SK-N-SH treated with all-trans-retinoic acid at 6 μM for 48 hours (cell line): ENCODE measurements around the gene GRK7.

ENCODE experiments used
- ATAC-seq: fragments of 200-7000 bp; cut with Tn5 transposase; 3 replicates; pipeline ENCODE4 v1.9.1; 2020; ENCODE audit warnings: mild to moderate bottlenecking, moderate library complexity
- ARNTL ChIP-seq: fragments of 450-650 bp; formaldehyde crosslinking; IDR thresholded peaks from 2 replicates; pipeline ENCODE4 v1.5.0; 2020; ENCODE audit warnings: low read depth, mild to moderate bottlenecking, moderate library complexity, borderline replicate concordance
- BACH2 ChIP-seq: fragments of 250-450 bp; sonication (Bioruptor Pico); IDR thresholded peaks from 2 replicates; pipeline ENCODE4 v1.9.0; 2021; ENCODE audit warnings: mild to moderate bottlenecking, borderline replicate concordance
- CREB5 ChIP-seq: fragments of 250-450 bp; sonication (Bioruptor Pico); IDR thresholded peaks from 2 replicates; pipeline ENCODE4 v1.5.1; 2020; ENCODE audit warnings: low read depth, mild to moderate bottlenecking, moderate library complexity
- CSDC2 ChIP-seq: fragments of 250-450 bp; sonication (Bioruptor Pico); IDR thresholded peaks from 2 replicates; pipeline ENCODE4 v1.5.0; 2020; ENCODE audit warnings: mild to moderate bottlenecking, moderate library complexity
- ESRRG ChIP-seq: fragments of 250-450 bp; sonication (Bioruptor Pico); IDR thresholded peaks from 2 replicates; pipeline ENCODE4 v1.6.1; 2021; ENCODE audit warnings: mild to moderate bottlenecking
- GLIS3 ChIP-seq: fragments of 250-450 bp; sonication (Bioruptor Pico); IDR thresholded peaks from 2 replicates; pipeline ENCODE4 v1.5.0; 2020; ENCODE audit warnings: mild to moderate bottlenecking, moderate library complexity
- ISL1 ChIP-seq: fragments of 250-450 bp; sonication (Bioruptor Pico); IDR thresholded peaks from 2 replicates; pipeline ENCODE4 v2.1.2; 2022; ENCODE audit warnings: mild to moderate bottlenecking, moderate library complexity
- OSR1 ChIP-seq: fragments of 250-450 bp; sonication (Bioruptor Pico); IDR thresholded peaks from 2 replicates; pipeline ENCODE4 v1.8.0; 2022; ENCODE audit warnings: moderate library complexity, mild to moderate bottlenecking, inconsistent platforms
- PATZ1 ChIP-seq: fragments of 250-450 bp; sonication (Bioruptor Pico); IDR thresholded peaks from 2 replicates; pipeline ENCODE4 v1.8.0; 2020; ENCODE audit warnings: mild to moderate bottlenecking, moderate library complexity, borderline replicate concordance
- POU6F1 ChIP-seq: fragments of 250-450 bp; sonication (Bioruptor Pico); IDR thresholded peaks from 2 replicates; pipeline ENCODE4 v1.8.0; 2021; ENCODE audit warnings: low read depth, mild to moderate bottlenecking, moderate library complexity, borderline replicate concordance
- PPARA ChIP-seq: fragments of 250-450 bp; sonication (Bioruptor Pico); IDR thresholded peaks from 2 replicates; pipeline ENCODE4 v1.5.0; 2020; ENCODE audit warnings: mild to moderate bottlenecking, borderline replicate concordance
- RARB ChIP-seq: fragments of 250-450 bp; sonication (Bioruptor Pico); IDR thresholded peaks from 2 replicates; pipeline ENCODE4 v1.8.0; 2021; ENCODE audit warnings: mild to moderate bottlenecking, moderate library complexity
- SNAI2 ChIP-seq: fragments of 250-450 bp; sonication (Bioruptor Pico); IDR thresholded peaks from 2 replicates; pipeline ENCODE4 v1.5.0; 2020; ENCODE audit warnings: mild to moderate bottlenecking, moderate library complexity
- TCF4 ChIP-seq: fragments of 250-450 bp; sonication (Bioruptor Pico); IDR thresholded peaks from 2 replicates; pipeline ENCODE4 v1.8.0; 2021; ENCODE audit warnings: mild to moderate bottlenecking, moderate library complexity, borderline replicate concordance
- TOX ChIP-seq: fragments of 250-450 bp; sonication (Bioruptor Pico); IDR thresholded peaks from 2 replicates; pipeline ENCODE4 v1.8.0; 2021; ENCODE audit warnings: mild to moderate bottlenecking, moderate library complexity, borderline replicate concordance
- ZC3H10 ChIP-seq: fragments of 250-450 bp; sonication (Bioruptor Pico); IDR thresholded peaks from 2 replicates; pipeline ENCODE4 v1.5.1; 2021; ENCODE audit warnings: mild to moderate bottlenecking, moderate library complexity
- ZFP3 ChIP-seq: fragments of 250-450 bp; sonication (Bioruptor Pico); IDR thresholded peaks from 2 replicates; pipeline ENCODE4 v1.5.0; 2020; ENCODE audit warnings: mild to moderate bottlenecking, moderate library complexity
- ZFP30 ChIP-seq: fragments of 450-650 bp; formaldehyde crosslinking; IDR thresholded peaks from 2 replicates; pipeline ENCODE4 v1.5.0; 2022; ENCODE audit warnings: mild to moderate bottlenecking, moderate library complexity
- ZNF565 ChIP-seq: fragments of 450-650 bp; formaldehyde crosslinking; conservative IDR thresholded peaks from 2 replicates; pipeline ENCODE4 v1.5.0; 2020; ENCODE audit warnings: low read depth, mild to moderate bottlenecking, moderate library complexity
- ZNF70 ChIP-seq: fragments of 450-650 bp; formaldehyde crosslinking; IDR thresholded peaks from 2 replicates; pipeline ENCODE4 v1.5.0; 2020; ENCODE audit warnings: mild to moderate bottlenecking, moderate library complexity
- ZNF8 ChIP-seq: fragments of 450-650 bp; formaldehyde crosslinking; IDR thresholded peaks from 2 replicates; pipeline ENCODE4 v1.5.0; 2020; ENCODE audit warnings: mild to moderate bottlenecking, moderate library complexity

The GRK7 gene

GRCh38 chr3:141738022-141738890 lies 25.0 kb upstream of the GRK7 start, which contains the start of gene RNF7:
Gene RNF7 (plus strand): TSS chr3:141738298. CDS start chr3:141738342, 44 bp downstream.
- ATAC-seq, result peak; percentile 98
- TF ChIP-seq CSDC2 (CRISPR knock-in tag) (0 out of 2 replicates have a peak, but pooled peaks have one; percentile 48), SNAI2 (CRISPR knock-in tag) (no peak), ZNF565 (CRISPR knock-in tag) (0 out of 2 replicates have a peak, but pooled peaks have one; percentile 38), ZFP30 (CRISPR knock-in tag) (peak; percentile 39; the same call in 1 of the 2 replicates), CREB5 (no peak)

GRCh38 chr3:141738891-141739363 lies 24.3 kb upstream of the GRK7 start:
- TF ChIP-seq ZC3H10 (CRISPR knock-in tag) (no peak), OSR1 (CRISPR knock-in tag) (no peak), ESRRG (CRISPR knock-in tag) (no peak), ZFP30 (CRISPR knock-in tag) (no peak), GLIS3 (no peak), ZNF70 (CRISPR knock-in tag) (no peak), ISL1 (CRISPR knock-in tag) (no peak), CSDC2 (CRISPR knock-in tag) (no peak), ZNF8 (CRISPR knock-in tag) (no peak), ZFP3 (CRISPR knock-in tag) (no peak), ZNF565 (CRISPR knock-in tag) (no peak), RARB (CRISPR knock-in tag) (no peak), PPARA (CRISPR knock-in tag) (no peak), TOX (no peak), CREB5 (no peak), TCF4 (CRISPR knock-in tag) (no peak), BACH2 (CRISPR knock-in tag) (no peak), PATZ1 (CRISPR knock-in tag) (no peak), POU6F1 (CRISPR knock-in tag) (no peak), ARNTL (no peak)
- TF ChIP-seq, all 23 proteins: peak for 0
- peak; percentile 64 for ATAC-seq

- TF ChIP-seq ISL1 (CRISPR knock-in tag) (no peak), ZFP30 (CRISPR knock-in tag) (no peak), CREB5 (no peak), ARNTL (no peak), RARB (CRISPR knock-in tag) (no peak)
These were observed 23.5 kb upstream of the GRK7 start for GRCh38 chr3:141739731-141740130.

More at GRCh38 chr3:141739731-141740130, 23.5 kb upstream of the GRK7 start:
- ATAC-seq, result no peak
